ENCODE data around the gene R3HCC1L. TPM values are rescaled to one million over a fixed set of nuclear protein-coding genes. Genes with fewer than 3 reads are reported as not detected.

R3HCC1L gene
- total RNA-seq, 1 donor from 2014 or later = 14.4 TPM

DNA sequence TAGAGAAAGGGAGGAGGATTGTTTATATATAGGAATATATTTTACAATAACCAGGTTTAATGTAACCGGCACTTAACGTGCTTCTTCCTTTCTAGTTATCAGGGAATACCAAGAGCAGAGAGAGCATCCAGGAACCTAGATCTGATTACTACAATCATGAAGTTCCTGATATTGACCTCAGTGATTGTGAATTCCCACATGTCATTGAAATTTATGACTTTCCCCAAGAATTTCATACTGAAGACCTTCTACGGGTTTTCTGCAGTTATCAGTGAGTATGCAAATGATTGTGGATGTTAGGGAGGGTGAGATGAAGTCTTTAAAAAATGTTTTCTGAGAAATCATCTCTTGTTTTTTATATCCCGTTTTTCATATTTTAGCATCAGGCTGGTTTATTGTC is 97.0 kb downstream of the R3HCC1L start:
- DNase-seq (no peak), ATAC-seq (no peak)
- Histone ChIP-seq H3K27me3 (ENCODE audit: low read depth) (no peaks in the 10 kb centered on the region), H3K9me3 (peaks cover 2% of the 10 kb centered on the region), H3K36me3 (peaks cover 37% of the 10 kb centered on the region), H3K4me3 (no peak overlapping the region), H3K4me1 (no peaks in the 10 kb centered on the region), H3K27ac (no peak overlapping the region)
- intact Hi-C loops (cut with DNase I) = no loop called here
- TF ChIP-seq, protein P1, sequence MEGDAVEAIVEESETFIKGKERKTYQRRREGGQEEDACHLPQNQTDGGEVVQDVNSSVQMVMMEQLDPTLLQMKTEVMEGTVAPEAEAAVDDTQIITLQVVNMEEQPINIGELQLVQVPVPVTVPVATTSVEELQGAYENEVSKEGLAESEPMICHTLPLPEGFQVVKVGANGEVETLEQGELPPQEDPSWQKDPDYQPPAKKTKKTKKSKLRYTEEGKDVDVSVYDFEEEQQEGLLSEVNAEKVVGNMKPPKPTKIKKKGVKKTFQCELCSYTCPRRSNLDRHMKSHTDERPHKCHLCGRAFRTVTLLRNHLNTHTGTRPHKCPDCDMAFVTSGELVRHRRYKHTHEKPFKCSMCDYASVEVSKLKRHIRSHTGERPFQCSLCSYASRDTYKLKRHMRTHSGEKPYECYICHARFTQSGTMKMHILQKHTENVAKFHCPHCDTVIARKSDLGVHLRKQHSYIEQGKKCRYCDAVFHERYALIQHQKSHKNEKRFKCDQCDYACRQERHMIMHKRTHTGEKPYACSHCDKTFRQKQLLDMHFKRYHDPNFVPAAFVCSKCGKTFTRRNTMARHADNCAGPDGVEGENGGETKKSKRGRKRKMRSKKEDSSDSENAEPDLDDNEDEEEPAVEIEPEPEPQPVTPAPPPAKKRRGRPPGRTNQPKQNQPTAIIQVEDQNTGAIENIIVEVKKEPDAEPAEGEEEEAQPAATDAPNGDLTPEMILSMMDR (IDR thresholded peaks at IDR 0.05) = no peak

DNA sequence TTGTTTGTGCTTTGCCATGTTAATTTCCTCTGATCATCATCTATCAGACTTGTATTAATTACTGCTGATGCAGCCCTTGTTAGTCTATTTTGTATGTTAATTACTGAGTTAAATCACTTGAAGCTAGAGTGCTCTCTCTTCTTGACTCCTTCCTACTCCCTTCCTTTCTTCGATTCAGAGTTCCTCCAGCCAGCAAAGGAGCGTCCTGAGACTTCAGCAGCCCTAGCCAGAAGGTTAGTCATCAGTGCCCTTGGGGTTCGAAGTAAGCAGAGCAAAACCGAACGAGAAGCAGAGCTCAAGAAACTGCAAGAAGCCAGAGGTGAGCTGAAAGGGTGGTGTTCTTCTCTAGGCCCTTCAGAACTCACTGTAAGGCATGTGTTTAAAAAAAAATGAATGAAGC is 101.4 kb downstream of the R3HCC1L start:
- ATAC-seq (no peak), DNase-seq (no peak)
- no peaks in the 10 kb centered on the region for H3K27me3 ChIP-seq (ENCODE audit: low read depth)
- intact Hi-C loops (cut with DNase I) = no loop called here
- H3K36me3 ChIP-seq = peaks cover 78% of the 10 kb centered on the region
- no peaks in the 10 kb centered on the region for H3K9me3 ChIP-seq
- H3K4me1 ChIP-seq = no peaks in the 10 kb centered on the region
- H3K27ac ChIP-seq = no peak overlapping the region
- no peak overlapping the region for H3K4me3 ChIP-seq
- TF ChIP-seq, protein P1 (IDR thresholded peaks at IDR 0.05) = no peak

DNA sequence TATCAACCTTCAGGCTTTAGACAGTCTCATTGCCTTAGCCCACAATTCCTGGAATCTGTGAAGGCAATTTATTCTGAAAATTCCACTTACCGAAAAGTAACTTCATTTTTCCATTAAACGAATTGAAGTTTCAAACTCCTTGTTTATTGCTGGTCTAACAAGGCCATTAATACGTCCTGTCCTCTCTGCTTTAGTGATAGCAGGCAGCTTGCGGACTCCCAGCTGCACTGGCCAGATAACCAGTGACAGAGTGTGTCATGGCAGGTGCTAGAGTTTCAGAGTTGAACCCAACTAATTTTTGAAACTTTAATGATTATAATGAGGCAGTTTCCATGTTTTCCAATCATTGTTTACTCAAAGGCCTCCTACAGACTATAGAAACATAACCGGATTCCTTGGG is 102.4 kb downstream of the R3HCC1L start:
- no peaks in the 10 kb centered on the region for H3K9me3 ChIP-seq
- DNase-seq (no peak), ATAC-seq (no peak)
- H3K4me1 ChIP-seq = no peaks in the 10 kb centered on the region
- TF ChIP-seq, protein P1 (IDR thresholded peaks at IDR 0.05) = no peak
- H3K36me3 ChIP-seq = peaks cover 72% of the 10 kb centered on the region
- no peak overlapping the region for H3K4me3 ChIP-seq
- H3K27me3 ChIP-seq (ENCODE audit: low read depth) = no peaks in the 10 kb centered on the region
- no peak overlapping the region for H3K27ac ChIP-seq
- intact Hi-C loops (cut with DNase I) = no loop called here

DNA sequence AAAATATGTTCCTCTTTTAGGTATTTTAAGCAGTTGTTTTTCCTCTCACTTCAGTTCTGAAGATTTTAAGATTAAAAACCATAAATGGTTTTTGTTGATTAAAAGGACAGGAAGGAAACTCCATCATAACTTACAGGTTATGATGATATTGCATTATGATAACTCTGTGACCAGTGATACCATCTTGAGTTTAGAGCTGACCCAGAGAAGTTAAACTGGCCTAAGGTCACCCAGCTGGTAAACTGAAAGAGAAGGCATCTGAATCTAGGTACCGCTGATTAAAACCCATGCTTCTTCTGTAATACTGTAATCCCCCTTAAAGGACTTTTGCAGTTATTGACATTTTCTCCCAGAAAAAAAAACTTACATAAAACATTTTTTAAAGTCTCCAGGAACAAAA is 103.9 kb downstream of the R3HCC1L start:
- intact Hi-C loops (cut with DNase I) = no loop called here
- Histone ChIP-seq H3K27ac (no peak overlapping the region), H3K4me1 (no peaks in the 10 kb centered on the region), H3K27me3 (ENCODE audit: low read depth) (no peaks in the 10 kb centered on the region), H3K36me3 (peaks cover 73% of the 10 kb centered on the region), H3K4me3 (no peak overlapping the region), H3K9me3 (no peaks in the 10 kb centered on the region)
- DNase-seq = no peak
- TF ChIP-seq, protein P1 (IDR thresholded peaks at IDR 0.05) = no peak
- no peak for ATAC-seq

DNA sequence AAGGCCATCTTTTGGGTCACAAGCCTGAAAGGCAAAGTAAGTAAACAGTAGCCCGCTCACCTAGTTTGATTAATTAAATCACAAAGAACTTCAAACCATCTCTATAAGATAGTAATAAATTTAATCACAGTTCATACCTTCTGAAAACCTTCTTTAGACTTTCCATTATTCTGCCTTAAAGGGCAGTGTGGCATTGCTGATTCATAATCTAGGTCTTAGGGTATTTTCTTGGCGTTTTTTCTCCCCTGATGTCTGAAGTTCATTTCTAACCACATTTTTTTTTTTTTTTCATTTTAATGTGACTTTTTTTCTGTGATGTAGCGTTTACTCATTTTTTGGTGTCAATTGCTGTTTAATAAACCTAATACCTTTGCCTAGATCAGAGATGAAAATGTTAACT is 106.1 kb downstream of the R3HCC1L start:
- TF ChIP-seq, protein P1 (IDR thresholded peaks at IDR 0.05) = no peak
- ATAC-seq (no peak), DNase-seq (no peak)
- H3K9me3 ChIP-seq = no peaks in the 10 kb centered on the region
- peaks cover 77% of the 10 kb centered on the region for H3K36me3 ChIP-seq
- H3K4me1 ChIP-seq = no peaks in the 10 kb centered on the region
- H3K27ac ChIP-seq = no peak overlapping the region
- intact Hi-C loops (cut with DNase I) = no loop called here
- no peaks in the 10 kb centered on the region for H3K27me3 ChIP-seq (ENCODE audit: low read depth)
- no peak overlapping the region for H3K4me3 ChIP-seq

DNA sequence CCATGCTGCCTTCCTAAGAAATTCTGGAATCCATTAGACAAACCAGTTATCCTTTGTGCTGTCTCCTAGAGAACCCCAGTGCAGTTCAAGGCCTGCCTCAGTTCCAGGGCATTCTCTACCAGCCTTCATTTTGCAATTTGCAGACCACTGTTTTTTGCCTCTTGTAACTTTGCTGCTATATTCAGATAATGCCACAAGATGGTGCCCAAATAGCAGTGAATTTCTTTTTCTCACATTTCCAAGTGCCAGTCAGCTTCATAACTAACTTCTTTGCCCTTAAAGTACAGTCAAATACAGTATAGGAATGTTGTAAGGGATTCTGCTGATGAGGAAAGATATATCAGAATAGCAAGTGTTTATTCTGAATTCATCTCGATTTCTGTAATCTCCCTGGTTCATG is 108.4 kb downstream of the R3HCC1L start:
- Histone ChIP-seq H3K36me3 (peaks cover 74% of the 10 kb centered on the region), H3K27ac (no peak overlapping the region), H3K4me3 (no peak overlapping the region), H3K4me1 (no peaks in the 10 kb centered on the region), H3K9me3 (no peaks in the 10 kb centered on the region), H3K27me3 (ENCODE audit: low read depth) (no peaks in the 10 kb centered on the region)
- ATAC-seq (no peak), DNase-seq (no peak)
- intact Hi-C loops (cut with DNase I) = no loop called here
- TF ChIP-seq, protein P1 (IDR thresholded peaks at IDR 0.05) = peak; percentile 31

Data from lower lobe of right lung (tissue), 2 donors.